Esophagus squamous epithelium (tissue), 4 donors: Measurements from ENCODE around the gene ARHGAP42.

Source experiments
- CTCF ChIP-seq, 6 experiments: fragments of 450-650 bp in 4 of 6; fragments of 200-600 bp in 2 of 6; sonication (generic) in 2 of 6; IDR thresholded peaks; one replicate each; pipeline ENCODE4 v1.5.1; 2016 to 2019; ENCODE audit warnings: antibody characterized with exemption in 6 of 6, mild to moderate bottlenecking in 4 of 6, moderate library complexity in 4 of 6
- POLR2A ChIP-seq, 4 donors: fragments of 450-650 bp; IDR thresholded peaks; one replicate each; pipeline ENCODE4 v1.6.1; 2017; ENCODE audit warnings: antibody characterized with exemption in 4 of 4, mild to moderate bottlenecking in 4 of 4, moderate library complexity in 3 of 4

GRCh38 chr11:100726680-100727079, 39.6 kb downstream of the ARHGAP42 start:
- TF ChIP-seq CTCF (IDR thresholded peaks at IDR 0.05) (no peak), POLR2A (IDR thresholded peaks at IDR 0.05) (no peak)
